Measurements from ENCODE around the gene PRR33.
"Not testable (repeated sequence)": the region's sequence is repeated elsewhere in the genome, so short reads cannot be mapped to it uniquely, and the experiment has no call there.

Gene PRR33

DNA sequence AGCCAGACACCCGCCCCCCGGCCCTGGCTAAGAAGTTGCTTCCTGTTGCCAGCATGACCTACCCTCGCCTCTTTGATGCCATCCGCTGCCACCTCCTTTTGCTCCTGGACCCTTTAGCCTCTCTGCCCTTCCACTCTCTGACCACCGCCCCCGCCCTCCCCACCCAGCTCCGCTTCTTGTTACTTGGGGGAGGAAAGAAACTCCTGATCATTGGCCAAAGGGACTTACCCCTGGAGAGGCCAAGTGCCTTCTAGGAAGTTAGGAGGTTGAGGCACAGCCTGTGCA, at the start of gene PRR33:
Gene PRR33, minus strand, starts transcription at position 65 of the 285 bp plus-strand sequence. CDS start 1,311 bp downstream, outside the sequence.
- DNase-seq (ENCODE audit: low read depth in 2 of 2): no peak

DNA sequence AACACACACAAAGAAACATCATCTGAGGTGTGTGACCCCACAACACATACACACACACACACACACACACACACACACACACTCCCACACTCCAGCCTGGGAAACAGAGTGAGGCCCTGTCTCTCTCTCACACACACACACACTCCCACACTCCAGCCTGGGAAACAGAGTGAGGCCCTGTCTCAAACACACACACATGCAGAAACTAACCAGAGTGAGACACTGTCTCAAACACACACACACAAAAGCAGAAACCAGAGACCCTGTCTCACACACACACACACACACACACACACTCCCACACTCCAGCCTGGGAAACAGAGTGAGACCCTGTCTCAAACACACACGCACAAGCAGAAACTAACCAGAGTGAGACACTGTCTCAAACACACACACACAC, 48.1 kb upstream of the PRR33 start:
- not testable (repeated sequence) for DNase-seq (ENCODE audit: low read depth in 2 of 2)

DNA sequence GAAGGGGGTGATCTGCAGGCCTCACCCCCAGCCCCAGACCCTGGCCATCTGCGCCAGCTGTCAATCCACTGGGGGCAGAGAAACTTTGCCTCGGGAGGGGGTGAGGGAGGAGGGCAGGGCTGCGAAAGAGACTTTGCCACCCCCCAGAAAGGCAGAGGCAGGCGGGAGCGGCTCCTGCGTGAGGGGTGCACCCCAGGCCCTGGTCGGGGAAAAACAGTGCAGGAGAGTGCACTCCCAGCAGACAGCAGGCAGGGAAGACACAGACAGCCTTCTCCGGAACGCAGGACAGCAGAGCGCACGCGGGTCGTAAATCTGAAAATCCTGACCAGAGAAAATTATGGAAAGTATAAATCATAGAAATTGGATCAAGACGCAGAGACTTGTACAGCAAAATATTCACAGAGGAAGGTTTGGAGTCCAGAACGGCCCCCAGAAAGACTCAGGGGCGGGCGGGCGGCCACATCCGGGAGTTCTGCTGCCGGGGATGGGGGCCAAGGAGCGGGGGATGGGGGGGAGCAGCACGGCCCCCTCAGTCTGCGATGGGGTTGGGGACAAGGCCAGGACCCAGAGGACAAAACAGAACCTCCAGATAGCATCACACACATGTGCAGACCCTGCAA, 47.4 kb upstream of the PRR33 start:
- no peak for DNase-seq (ENCODE audit: low read depth in 2 of 2)

DNA sequence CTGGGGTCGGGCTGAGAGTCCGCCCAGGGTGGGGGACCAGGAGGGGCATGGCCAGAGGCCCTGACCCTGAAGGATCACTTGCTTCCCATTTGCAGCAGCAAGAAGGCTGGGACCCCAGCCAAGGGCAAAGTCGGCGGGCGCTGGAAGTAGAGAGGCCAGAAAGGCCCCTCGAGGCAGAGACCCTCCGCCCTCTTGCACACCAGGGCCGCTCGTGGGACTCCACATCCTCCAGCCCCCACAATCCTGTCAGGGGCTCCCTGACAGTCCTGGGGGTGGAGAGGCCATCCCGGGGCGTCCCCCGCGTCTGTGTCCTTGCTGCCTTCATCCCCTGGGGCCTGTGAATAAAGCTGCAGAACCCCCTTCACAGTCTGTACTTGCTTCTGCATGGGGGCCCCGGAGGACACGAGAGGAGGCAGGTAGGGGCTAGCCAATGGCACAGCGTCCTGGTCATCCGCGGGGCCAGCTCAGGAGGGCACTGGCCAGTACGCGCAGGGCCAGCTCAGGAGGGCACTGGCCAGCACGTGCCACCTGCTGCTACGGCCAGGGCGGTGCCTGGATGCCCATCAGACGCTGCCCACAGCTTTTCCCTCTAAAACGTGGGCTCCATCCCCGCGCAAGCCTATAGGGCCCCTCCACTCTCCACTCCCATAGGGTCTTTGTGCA, 46.8 kb upstream of the PRR33 start:
- no peak for DNase-seq (ENCODE audit: low read depth in 2 of 2)

DNA sequence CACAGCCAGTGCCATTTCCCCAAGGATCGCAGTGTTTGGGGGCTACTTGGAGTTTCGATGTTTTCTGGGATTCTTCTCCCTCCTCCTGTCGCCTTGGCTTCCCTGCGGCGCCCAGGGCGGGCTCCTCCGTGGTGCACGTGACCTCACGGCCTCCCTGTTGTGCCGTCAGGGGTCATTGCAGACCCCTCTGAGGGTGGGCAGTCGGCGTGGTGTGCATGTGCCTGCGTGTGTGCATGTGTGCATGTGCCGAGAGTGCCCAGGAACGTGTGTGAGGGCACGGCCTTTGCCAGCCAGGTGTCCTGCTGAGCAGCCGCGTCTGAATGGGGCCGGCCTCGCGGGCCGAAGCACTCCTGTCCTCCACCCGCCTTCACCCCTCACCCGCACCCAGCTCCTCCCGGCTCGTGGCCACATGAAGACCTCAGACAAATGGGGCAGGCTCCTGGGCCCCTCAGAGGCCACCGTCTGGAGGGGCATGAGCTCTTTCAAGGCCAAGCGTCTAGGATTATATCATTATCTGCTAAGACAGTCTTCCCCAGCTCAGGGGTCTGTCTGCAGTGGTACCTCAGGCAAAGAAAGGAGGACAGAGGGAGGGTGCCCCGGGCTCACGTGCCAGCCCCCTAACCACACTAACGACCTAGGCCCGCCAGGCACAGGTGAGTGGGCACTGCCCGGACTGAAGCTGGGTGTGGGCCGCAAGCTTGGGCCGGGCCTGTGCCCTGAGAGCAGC, 46.1 kb upstream of the PRR33 start:
- no peak for DNase-seq (ENCODE audit: low read depth in 2 of 2)

DNA sequence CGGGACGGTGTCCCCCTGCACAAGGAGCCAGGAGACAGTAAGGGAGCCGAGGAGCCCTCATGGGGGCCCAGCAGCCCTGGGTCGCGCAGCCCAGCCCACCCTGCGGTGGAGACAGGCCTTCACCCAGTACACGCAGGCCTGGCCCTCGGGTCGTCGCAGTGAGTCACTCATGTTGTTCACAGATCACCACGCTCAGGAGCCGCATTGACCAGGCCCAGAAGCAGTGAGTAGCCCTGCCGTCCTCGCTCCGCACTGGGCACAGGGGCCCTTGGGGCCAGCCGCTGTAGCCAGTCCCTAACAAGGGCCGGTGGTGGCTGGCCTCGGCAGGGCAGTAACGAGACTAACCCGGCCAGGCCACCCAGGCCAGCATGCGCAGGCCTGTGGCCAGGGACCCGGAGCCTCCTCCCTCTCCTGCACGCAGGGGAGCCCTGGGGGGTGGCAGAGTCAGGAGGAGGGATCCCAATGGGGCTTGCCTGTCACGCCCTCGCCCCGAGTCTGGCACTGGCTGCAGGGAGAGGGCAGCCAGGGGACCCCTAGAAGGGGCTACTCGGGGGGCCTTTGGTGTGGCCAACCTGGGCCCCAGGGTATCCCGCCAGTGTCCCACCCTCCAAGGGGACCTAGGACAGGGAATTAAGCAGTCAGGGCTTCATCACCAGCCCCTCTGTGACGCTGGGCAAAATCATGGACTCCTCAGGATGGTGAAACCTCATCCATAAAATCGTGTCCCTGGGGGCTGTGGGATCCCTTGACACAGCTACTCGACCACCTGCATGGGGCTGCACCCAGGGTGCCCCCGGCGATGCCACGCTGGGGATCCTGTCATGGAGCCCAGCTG, 45.3 kb upstream of the PRR33 start:
- no peak for DNase-seq (ENCODE audit: low read depth in 2 of 2)

DNA sequence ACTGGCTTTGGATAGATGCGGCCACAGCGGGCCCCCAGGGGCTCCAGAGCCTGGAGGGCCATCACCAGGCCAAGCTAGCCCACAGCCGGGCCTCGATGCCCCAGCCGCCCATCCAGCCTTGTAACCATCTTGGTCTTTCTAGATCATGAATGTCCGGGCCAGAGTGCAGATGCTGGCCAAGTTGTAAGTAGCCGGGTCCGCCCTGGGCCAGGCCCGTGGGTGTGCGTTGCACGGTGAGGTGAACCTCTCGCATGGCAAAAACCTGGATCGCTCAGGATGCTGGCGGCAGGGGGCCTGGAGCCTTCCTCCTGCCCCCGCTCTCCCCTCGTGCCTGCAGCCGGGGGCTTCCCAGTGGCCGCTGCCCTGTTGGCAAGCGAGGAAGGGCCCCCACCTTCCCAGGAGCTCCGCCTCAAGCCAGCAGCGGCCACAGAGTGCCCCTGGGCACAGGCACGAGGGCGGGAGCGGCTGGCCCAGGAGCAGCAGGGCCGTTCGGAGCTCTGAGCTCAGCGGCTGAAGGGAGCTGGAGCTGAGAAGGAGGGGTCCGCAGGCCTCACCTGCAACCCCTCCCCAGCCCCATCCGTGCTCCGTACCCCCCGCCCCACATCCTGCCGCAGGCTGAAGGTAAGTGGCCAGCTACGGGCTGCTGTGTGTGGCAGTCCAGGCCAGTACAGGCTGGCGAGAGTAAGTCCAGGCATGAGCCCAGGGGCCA, 44.5 kb upstream of the PRR33 start:
- no peak for DNase-seq (ENCODE audit: low read depth in 2 of 2)

DNA sequence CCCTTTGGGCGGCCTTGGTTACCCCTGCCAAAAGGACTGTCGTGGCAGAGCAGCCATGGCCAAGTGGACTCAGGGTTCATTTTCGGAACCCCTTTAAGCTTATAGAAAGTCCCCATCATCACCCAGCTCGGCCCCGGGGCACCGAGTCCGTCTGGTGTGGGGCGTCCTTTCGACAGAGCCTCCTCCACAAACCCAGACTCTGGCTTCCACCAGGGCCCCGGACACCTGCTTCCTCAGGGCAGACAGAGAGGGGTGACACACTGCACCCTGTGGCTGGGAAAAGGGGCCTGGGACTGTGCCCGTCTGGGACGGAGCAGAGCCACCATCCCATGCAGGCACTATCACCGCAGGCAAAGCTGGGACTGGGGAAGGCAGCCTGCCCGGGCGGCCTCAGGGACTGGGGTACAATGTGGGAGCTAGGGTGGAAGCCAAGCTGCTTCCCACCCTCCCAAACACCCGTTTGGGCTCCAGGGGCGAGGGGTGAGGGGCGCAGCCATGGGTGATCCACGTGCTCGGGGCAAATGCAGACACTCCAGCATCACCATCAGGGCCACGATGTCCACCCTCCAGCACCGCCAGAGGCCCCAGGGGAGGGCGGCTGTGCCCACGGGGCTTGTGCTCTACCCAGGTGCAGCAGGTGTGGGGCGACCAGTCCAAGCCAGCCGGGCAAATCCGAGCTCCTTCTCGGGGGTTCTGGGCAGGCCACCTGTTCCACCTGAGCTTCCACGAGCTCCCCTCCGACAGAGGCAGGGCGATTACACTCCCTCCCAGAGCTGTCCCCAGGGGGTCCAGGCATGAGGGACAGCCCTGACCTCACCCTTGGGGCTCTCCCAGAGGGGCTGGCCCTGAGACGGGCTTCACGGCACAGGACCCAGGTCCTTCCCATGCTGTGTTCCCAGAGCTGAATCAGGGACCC, 43.7 kb upstream of the PRR33 start:
- DNase-seq (ENCODE audit: low read depth in 2 of 2): no peak

DNA sequence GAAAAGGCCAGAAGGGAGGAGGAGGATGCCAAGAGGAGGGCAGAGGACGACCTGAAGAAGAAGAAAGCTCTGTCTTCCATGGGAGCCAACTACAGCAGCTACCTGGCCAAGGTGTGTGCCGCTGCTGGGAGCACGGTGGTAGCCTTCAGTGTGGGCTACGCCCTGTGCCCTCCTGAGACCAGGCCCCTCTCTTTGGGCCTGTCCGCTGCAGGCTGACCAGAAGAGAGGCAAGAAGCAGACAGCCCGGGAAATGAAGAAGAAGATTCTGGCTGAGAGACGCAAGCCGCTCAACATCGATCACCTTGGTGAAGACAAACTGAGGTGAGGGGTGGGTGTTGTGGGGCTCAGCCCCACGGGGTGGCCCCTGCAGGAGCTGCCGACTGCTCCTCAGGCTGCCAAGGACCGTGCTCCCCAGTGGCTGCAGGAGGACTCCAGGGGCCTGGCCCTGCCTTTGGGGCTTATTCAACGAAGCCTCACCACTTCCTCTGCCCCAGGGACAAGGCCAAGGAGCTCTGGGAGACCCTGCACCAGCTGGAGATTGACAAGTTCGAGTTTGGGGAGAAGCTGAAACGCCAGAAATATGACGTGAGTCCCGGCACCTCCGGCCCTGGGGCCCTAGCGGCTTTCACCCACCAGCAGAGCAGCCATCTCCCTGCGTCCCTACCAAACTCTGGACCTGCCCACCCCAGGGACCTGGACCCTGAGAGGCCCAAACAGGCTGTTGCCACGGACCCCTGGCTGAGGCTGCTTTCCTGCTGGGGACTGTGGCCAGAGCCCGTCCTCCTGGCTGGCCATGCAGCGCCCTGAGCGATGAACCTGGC, 42.9 kb upstream of the PRR33 start:
- DNase-seq (ENCODE audit: low read depth in 2 of 2): no peak

DNA sequence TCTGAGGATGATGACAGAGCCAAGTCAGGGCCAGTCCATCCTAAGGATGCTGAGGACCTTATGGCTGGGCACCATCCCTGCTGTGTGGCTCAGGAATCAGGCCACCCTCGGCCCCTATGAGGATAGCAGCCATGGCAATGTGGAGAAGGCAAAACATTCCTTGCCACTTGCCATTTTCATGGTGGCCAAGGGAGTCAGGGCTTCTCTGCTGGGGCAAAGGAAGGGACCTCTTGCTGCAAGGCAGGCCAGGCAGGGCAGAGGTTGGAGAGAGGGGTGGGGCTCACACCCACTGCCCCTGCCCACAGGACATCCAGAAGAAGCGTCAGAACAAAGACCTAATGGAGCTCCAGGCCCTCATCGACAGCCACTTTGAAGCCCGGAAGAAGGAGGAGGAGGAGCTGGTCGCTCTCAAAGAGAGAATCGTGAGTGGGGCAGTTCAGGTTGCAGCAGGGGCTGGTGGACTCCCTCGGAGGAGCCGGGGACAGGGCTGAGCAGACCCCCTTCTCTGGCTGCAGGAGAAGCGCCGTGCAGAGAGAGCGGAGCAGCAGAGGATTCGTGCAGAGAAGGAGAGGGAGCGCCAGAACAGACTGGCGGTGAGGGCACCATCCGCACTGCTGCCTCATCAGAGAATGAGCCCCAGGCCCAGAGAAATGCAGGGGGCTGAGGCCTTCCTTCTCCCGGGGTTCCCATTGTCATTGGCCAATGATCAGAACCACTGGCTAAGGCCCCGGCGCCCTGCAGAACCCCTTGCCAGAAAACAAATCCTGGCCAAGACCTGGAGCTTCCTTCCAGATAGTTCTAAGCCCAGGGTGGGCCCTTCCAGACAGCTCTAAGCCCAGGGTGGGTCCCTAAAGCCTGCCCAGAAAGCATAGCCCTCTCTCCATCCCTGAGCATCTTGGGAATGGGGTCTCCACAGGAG, 42.0 kb upstream of the PRR33 start:
- no peak for DNase-seq (ENCODE audit: low read depth in 2 of 2)

DNA sequence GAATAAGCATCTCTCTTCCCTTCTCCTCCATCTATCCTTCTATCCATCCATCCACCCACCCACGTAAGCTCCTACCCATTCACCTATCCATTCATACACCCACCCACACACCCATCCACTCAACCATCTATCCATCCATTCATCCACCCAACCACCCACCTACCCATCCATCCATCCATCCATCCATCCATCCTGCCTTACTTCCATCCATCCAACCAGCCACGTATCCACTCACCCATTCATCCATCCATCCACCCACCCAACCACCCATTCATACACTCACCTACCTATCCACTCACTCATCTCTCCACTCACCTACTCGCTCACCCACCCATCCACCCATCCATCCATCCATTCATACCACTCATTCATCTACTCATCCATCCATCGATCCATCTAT, 41.0 kb upstream of the PRR33 start:
- no peak for DNase-seq (ENCODE audit: low read depth in 2 of 2)

DNA sequence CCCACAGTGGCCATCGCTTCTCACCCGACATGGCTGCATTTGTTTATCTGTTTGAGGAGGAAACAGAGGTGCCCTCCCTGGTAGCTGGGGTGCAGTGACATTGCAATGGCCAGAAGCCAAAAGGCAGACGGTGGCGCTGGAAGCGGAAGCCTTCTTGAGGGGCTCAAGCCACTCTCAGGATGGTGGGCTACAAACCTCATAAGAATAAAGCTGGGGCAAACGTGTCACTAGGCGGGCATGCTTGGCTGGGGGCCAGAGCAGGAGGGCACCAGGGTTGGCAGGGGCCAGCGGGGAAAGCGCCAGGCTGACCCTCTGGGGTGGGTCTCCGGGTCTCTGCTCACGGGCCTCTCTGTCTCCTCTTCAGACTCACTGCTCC, 40.4 kb upstream of the PRR33 start:
- DNase-seq (ENCODE audit: low read depth in 2 of 2): no peak

DNA sequence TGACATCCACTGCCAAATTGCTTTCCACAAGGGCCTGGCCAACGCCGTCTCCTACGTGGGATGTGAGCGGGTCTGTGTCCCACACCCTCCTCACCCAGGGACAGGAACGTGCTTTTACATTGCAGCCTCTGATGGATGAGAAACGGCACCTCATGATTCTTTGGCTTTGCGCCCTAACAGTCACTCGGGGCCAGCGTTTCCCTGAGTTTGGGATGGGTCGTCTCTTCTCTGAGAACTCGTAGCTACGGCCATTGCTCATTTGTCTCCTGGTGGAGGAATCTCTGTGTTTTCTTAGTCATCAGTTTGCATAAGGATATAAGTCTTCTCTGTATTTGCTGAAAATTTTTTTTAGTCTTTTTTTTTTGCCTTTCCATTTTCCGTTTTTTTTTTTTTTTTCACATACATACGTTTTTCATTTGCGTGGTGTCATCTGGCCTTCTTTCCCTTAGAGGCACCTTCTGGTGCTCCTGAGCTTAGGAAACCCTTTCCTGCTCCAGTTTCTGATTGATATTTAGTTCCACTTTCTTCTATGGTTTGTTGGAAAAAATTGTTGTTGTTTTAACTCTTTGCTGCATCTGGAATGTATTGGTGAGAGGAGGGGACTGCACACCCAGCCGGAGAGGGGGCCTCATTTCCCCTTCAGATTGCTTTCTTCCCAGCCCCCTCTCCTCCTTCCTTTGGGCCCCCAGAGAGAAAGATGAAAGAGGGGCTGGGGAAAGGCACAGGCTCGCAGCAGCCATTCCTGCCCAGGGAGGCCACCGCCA, 39.8 kb upstream of the PRR33 start:
- DNase-seq (ENCODE audit: low read depth in 2 of 2): no peak

DNA sequence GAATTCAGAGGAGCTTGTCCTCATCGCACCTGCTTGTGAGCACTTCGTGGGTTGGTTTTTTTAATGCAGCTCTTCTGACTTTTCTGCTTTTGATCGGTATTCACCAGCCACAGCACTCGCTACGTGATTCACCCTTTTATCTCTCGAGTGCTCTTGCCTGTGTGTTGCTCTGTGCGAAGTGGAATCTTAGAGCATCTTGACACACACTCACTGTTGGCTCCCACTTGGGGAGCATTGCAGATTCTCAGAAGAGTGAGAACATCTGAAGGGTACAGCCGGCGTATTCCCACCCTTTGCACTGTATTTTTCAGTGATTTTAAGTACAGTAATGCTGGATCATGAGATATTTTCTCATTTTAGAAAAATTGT, 38.8 kb upstream of the PRR33 start:
- DNase-seq (ENCODE audit: low read depth in 2 of 2): no peak

DNA sequence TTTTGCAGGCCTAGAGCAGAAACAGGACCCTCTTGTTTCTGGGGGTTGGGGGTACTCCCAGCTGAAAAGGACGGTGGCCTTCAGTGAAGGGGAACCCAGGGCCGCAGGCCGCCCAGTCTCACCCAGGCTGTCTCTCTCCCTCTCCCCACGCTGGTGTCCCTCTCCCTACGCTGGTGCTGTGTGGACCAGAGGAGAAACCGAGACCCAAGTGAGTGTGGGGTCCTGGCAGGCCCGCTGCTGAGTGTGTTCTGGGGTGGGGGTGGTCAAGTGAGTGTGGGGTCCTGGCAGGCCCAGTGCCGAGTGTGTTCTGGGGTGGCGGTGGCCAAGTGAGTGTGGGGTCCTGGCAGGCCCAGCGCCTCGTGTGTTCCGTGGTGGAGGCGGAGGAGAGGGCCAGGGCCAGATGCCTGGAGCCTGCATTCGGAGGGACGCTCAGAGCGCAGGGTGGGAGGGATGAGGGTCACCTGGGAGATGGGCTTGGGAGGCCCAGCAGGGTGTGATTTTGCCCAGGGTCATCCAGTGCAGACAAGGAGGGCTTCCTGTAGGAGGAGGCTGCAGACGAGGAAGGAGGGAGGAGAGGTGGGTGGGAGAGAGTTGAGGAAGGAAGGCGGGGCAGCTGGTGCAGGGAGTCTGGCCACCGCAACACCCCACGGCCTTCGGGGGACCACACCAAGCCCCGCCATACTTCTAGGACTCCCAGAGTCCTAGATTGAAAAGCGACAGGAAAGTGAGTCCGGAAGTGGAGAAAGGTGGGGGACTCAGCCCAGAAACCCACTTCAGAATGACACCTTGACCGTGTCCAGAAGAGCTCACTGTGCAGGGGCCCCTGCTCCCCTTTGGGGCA, 38.1 kb upstream of the PRR33 start:
- no peak for DNase-seq (ENCODE audit: low read depth in 2 of 2)

DNA sequence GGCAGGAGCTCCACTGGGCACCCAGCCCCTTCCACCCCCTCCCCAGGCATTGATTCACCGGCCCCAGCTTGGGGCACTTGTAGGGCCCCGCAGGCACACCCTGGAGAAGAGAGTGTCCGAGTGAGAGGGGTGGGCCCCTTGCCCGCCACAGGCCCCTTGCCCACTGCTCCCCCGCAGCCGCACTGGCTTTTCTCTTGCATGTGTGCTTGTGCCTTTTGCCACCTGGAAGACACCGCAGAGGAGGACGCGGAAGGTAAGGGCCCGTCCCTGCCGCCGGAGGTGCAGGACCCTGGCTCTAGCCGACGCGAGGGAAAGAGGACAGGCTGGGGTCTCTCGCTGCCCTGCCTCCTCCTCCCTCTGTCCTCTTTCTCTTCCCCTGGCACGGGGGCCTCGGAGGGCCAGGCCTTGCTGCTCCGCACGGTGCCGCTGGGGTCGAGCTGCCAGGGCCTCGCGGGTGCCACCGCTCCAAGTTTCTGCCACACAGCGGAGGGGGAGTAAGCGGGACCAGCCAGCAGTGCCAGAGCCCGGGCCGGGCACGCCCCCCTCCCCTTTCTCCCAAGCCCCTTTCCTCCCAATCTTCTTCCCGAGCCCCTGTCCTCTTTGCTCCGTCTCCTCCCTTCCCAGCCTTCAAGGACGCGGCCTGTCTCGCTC, 37.3 kb upstream of the PRR33 start:
- no peak for DNase-seq (ENCODE audit: low read depth in 2 of 2)

DNA sequence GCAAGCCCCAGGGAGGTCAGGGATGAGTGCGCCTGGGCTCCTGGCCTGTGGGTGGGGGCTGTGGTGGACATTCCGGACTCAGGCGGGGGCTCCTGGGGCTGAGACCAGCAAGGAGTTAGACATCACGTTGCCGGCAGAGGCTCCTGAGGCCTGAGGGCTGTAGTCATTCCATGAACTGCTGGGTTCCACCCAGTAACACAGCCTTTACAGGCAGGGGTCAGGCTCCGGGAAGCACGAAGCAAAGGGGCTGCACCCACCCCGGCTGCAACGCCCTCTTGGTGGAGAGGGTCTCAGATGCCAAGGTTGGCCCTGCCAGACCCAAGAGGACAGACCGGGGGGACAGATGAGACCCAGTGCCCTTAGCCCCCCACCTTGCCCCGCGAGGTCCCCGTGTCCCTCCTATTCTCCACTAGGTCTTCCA, 36.8 kb upstream of the PRR33 start:
- no peak for DNase-seq (ENCODE audit: low read depth in 2 of 2)

All from stimulated activated CD8-positive, alpha-beta memory T cell treated with anti-CD3 and anti-CD28 coated beads, Interleukin-7, amount 100 ng/mL, for 1 hour (primary cell).